ENCODE data around the gene LYPD1. TPM values are rescaled to one million over a fixed set of nuclear protein-coding genes. Genes with fewer than 3 reads are reported as not detected.

Gene LYPD1
- total and polyA plus RNA-seq, 9 of the 15 experiments (the other 6 are each of a cell fraction or from before 2014, with no cell fraction given) = not detected

DNA sequence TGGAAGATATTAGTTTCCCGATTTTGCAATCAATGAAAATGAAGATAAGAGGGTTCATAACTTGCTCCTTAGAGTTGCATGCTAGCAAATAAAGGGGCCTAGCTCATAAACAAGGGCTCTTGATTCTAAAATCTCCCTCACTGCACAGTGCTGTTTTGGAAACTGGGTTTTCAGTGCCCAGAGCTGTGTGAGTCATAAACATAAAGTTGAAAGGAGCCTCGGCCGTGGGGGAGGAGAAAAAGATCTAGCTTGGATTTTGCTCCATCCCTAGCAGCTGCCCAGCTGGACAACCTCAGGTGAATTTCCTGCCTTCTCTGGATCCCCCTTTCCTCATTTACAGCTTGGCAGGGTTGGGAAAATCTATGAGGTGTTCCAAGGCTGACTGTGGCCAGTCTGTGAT is 42.5 kb downstream of the LYPD1 start:
- no peak overlapping the region for H3K4me2 ChIP-seq (ENCODE audit: insufficient read depth, low read length)
- no peaks in the 10 kb centered on the region for H3K27me3 ChIP-seq (ENCODE audit: control insufficient read depth in 2 of 2, insufficient read depth in 2 of 2, low read length in 2 of 2)
- FAIRE-seq (no peak), DNase-seq (ENCODE audit: extremely low read depth in 1 of 4, low spot score in 3 of 4) (no peak), ATAC-seq (no peak)
- H2AFZ ChIP-seq (ENCODE audit: low read depth, low read length) = no peak overlapping the region
- H3K27ac ChIP-seq (ENCODE audit: extremely low read depth, low read depth, low read length) = no peak overlapping the region
- 0% methylated on average over 1 of the region's 3 CpGs for WGBS (ENCODE audit: insufficient coverage, low coverage, missing lambda C conversion rate)
- no peaks in the 10 kb centered on the region for H3K79me2 ChIP-seq (ENCODE audit: control insufficient read depth, insufficient read depth, low read length)
- H3K4me3 ChIP-seq = no peak overlapping the region
- H4K20me1 ChIP-seq (replicated peaks; ENCODE audit: control insufficient read depth, insufficient read depth, low read length) = no peaks in the 10 kb centered on the region
- ChIA-PET CTCF (ENCODE audit: low intra/inter-chr PET ratio) (no interaction called here), POLR2A (no interaction called here)
- no peak overlapping the region for H3K9ac ChIP-seq (ENCODE audit: insufficient read depth in 1 of 2, low read depth in 2 of 2, low read length in 2 of 2)
- H3K36me3 ChIP-seq (ENCODE audit: control insufficient read depth, insufficient read depth, low read length) = no peaks in the 10 kb centered on the region
- no peaks in the 10 kb centered on the region for H3K4me1 ChIP-seq (replicated peaks in 1 of 2; ENCODE audit: control insufficient read depth in 2 of 2, insufficient read depth in 2 of 2, low read length in 2 of 2)
- no peaks in the 10 kb centered on the region for H3K9me3 ChIP-seq (replicated peaks; ENCODE audit: control insufficient read depth, insufficient read depth, low read depth, low read length)
- intact Hi-C loops (cut with micrococcal nuclease) (no loop called here), in situ Hi-C loops (cut with MboI) (no loop called here)
- H3K9me1 ChIP-seq (ENCODE audit: control insufficient read depth, insufficient read depth, low read length) = no peaks in the 10 kb centered on the region
- TF ChIP-seq POLR2B (IDR thresholded peaks at IDR 0.05; ENCODE audit: low read depth, partially characterized antibody) (no peak), HDGF (IDR thresholded peaks at IDR 0.05) (no peak), ZNF165 (CRISPR knock-in tag; IDR thresholded peaks at IDR 0.05; ENCODE audit: borderline replicate concordance) (no peak), FOSL1 (tag; conservative IDR thresholded peaks at IDR 0.05) (no peak), HSF4 (CRISPR knock-in tag; IDR thresholded peaks at IDR 0.05; ENCODE audit: borderline replicate concordance) (no peak), SMARCC2 (IDR thresholded peaks at IDR 0.05; ENCODE audit: low read depth) (no peak), SREBF1 (IDR thresholded peaks at IDR 0.05; ENCODE audit: borderline replicate concordance, low read depth, low read length) (no peak), SIN3B (IDR thresholded peaks at IDR 0.05; ENCODE audit: low read depth) (no peak), DPF2 (IDR thresholded peaks at IDR 0.05) (no peak)
- BruUV-seq (replicated peaks) = no TSS peak
